PC-3 (cell line): ENCODE measurements around the gene MGAM2.

Experiments
- EZH2 ChIP-seq: fragments of 300-600 bp; sonication (generic); IDR thresholded peaks from one replicate; pipeline ENCODE4 v1.6.1; 2017; ENCODE audit warnings: antibody characterized with exemption, mild to moderate bottlenecking, low read length; ENCODE audit not compliant: unreplicated experiment
- TF ChIP-seq, protein P1 (sequence below): fragments of 300-600 bp; sonication (generic); conservative IDR thresholded peaks from 2 replicates; pipeline ENCODE4 v1.5.1; 2017; ENCODE audit warnings: antibody characterized with exemption, low read depth, mild to moderate bottlenecking, low read length

DNA sequence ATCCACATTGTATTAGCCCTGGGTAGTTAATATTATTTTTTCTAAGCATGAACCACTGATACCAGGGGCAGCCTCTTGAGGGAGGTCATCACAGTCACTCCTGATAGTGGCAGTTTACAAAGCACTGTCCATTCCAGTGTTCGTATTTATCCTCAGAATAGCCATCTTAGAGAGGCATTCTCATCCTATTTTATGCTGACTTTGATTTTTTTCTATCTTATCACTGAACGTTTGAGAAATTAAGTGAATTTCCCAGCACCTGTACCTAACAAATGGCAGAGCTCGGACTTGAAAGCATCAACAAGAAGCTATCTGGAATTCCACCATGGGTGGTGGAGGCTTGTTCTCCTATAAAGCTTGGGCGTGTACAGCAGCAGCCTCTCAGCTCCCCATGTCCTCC lies 26.1 kb upstream of the MGAM2 start:
- TF ChIP-seq, protein P1, sequence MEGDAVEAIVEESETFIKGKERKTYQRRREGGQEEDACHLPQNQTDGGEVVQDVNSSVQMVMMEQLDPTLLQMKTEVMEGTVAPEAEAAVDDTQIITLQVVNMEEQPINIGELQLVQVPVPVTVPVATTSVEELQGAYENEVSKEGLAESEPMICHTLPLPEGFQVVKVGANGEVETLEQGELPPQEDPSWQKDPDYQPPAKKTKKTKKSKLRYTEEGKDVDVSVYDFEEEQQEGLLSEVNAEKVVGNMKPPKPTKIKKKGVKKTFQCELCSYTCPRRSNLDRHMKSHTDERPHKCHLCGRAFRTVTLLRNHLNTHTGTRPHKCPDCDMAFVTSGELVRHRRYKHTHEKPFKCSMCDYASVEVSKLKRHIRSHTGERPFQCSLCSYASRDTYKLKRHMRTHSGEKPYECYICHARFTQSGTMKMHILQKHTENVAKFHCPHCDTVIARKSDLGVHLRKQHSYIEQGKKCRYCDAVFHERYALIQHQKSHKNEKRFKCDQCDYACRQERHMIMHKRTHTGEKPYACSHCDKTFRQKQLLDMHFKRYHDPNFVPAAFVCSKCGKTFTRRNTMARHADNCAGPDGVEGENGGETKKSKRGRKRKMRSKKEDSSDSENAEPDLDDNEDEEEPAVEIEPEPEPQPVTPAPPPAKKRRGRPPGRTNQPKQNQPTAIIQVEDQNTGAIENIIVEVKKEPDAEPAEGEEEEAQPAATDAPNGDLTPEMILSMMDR, result no peak
- no peak for TF ChIP-seq EZH2
